Measurements from ENCODE around the gene RBMS2. TPM values are rescaled to one million over a fixed set of nuclear protein-coding genes. Genes with fewer than 3 reads are reported as not detected.
"Not testable (repeated sequence)": the region's sequence is repeated elsewhere in the genome, so short reads cannot be mapped to it uniquely, and the experiment has no call there.

RBMS2 gene
- total RNA-seq, 1 donor from 2014 or later = 90.6 TPM

- peak; percentile 34 for ATAC-seq
- no peak for DNase-seq (ENCODE audit: low spot score)
- intact Hi-C loops (cut with DNase I) = loop anchor here (5.0 kb wide), 1 partner anchor 54 kb away; no protein-coding TSS in a partner anchor
Measured at GRCh38 chr12:56571121-56571520, 49.5 kb downstream of the RBMS2 start.

GRCh38 chr12:56572288-56572687 lies 50.7 kb downstream of the RBMS2 start:
- ATAC-seq (no peak), DNase-seq (ENCODE audit: low spot score) (no peak)
- intact Hi-C loops (cut with DNase I) = loop anchor here (5.0 kb wide), 1 partner anchor 55 kb away; no protein-coding TSS in a partner anchor

GRCh38 chr12:56574210-56574609 lies 52.6 kb downstream of the RBMS2 start:
- no peak for ATAC-seq
- no peak for DNase-seq (ENCODE audit: low spot score)

GRCh38 chr12:56577248-56577647 lies 55.6 kb downstream of the RBMS2 start:
- ATAC-seq; DNase-seq (ENCODE audit: low spot score); intact Hi-C loops (cut with DNase I): not testable (repeated sequence)

More at GRCh38 chr12:56574210-56574609, 52.6 kb downstream of the RBMS2 start:
- intact Hi-C loops (cut with DNase I) = loop anchor here (5.0 kb wide), 1 partner anchor 57 kb away; no protein-coding TSS in a partner anchor

- ATAC-seq = no peak
- no peak for DNase-seq (ENCODE audit: low spot score)
- intact Hi-C loops (cut with DNase I) = no loop called here
Measured at GRCh38 chr12:56578983-56579546, 57.4 kb downstream of the RBMS2 start.

- ATAC-seq = peak; percentile 80
- DNase-seq (ENCODE audit: low spot score) = no peak
- intact Hi-C loops (cut with DNase I) = no loop called here
Measured at GRCh38 chr12:56581418-56582145, 60.0 kb downstream of the RBMS2 start.

GRCh38 chr12:56585098-56585497 lies 63.5 kb downstream of the RBMS2 start:
- DNase-seq (ENCODE audit: low spot score) (no peak), ATAC-seq (no peak)
- intact Hi-C loops (cut with DNase I) = no loop called here

- ATAC-seq = no peak
- DNase-seq (ENCODE audit: low spot score) = no peak
- intact Hi-C loops (cut with DNase I) = no loop called here
Measured at GRCh38 chr12:56589783-56590182, 68.2 kb downstream of the RBMS2 start.

- no peak for DNase-seq (ENCODE audit: low spot score)
- ATAC-seq = peak; percentile 7
- intact Hi-C loops (cut with DNase I) = no loop called here
Measured at GRCh38 chr12:56590237-56590830, 68.7 kb downstream of the RBMS2 start.

- ATAC-seq = no peak
- intact Hi-C loops (cut with DNase I) = no loop called here
Measured at GRCh38 chr12:56591126-56591525, 69.5 kb downstream of the RBMS2 start.

GRCh38 chr12:56591961-56592360 lies 70.3 kb downstream of the RBMS2 start:
- peak; percentile 36 for ATAC-seq
- DNase-seq (ENCODE audit: low spot score) = no peak
- intact Hi-C loops (cut with DNase I) = no loop called here

More at GRCh38 chr12:56591126-56591525, 69.5 kb downstream of the RBMS2 start:
- DNase-seq (ENCODE audit: low spot score) = no peak

- intact Hi-C loops (cut with DNase I) = no loop called here
- DNase-seq (ENCODE audit: low spot score) = peak; percentile 77
- peak; percentile 77 for ATAC-seq
Measured at GRCh38 chr12:56593909-56594621, 72.4 kb downstream of the RBMS2 start.

GRCh38 chr12:56596815-56597214 lies 75.2 kb downstream of the RBMS2 start:
- no peak for DNase-seq (ENCODE audit: low spot score)
- ATAC-seq = no peak
- intact Hi-C loops (cut with DNase I) = no loop called here

GRCh38 chr12:56599041-56599440 lies 77.4 kb downstream of the RBMS2 start:
- intact Hi-C loops (cut with DNase I) = no loop called here
- ATAC-seq (no peak), DNase-seq (ENCODE audit: low spot score) (no peak)

- intact Hi-C loops (cut with DNase I) = no loop called here
Measured at GRCh38 chr12:56599797-56600196, 78.2 kb downstream of the RBMS2 start.

GRCh38 chr12:56600753-56601152 lies 79.1 kb downstream of the RBMS2 start:
- ATAC-seq (no peak), DNase-seq (ENCODE audit: low spot score) (no peak)
- intact Hi-C loops (cut with DNase I) = no loop called here

More at GRCh38 chr12:56599797-56600196, 78.2 kb downstream of the RBMS2 start:
- no peak for ATAC-seq
- DNase-seq (ENCODE audit: low spot score) = no peak

- DNase-seq (ENCODE audit: low spot score) = no peak
- no peak for ATAC-seq
- intact Hi-C loops (cut with DNase I) = no loop called here
Measured at GRCh38 chr12:56601503-56601902, 79.9 kb downstream of the RBMS2 start.

- ATAC-seq = no peak
- intact Hi-C loops (cut with DNase I) = no loop called here
- no peak for DNase-seq (ENCODE audit: low spot score)
Measured at GRCh38 chr12:56602239-56602638, 80.6 kb downstream of the RBMS2 start.

- DNase-seq (ENCODE audit: low spot score) (no peak), ATAC-seq (no peak)
- intact Hi-C loops (cut with DNase I) = no loop called here
Measured at GRCh38 chr12:56604355-56604754, 82.7 kb downstream of the RBMS2 start.

Data from sciatic nerve (tissue), 2 donors.